Esophagus (tissue), 2 donors: ENCODE measurements around the gene SF3B4. TPM values are rescaled to one million over a fixed set of nuclear protein-coding genes. Genes with fewer than 3 reads are reported as not detected.

Experiments
- H3K27ac ChIP-seq, 2 donors: one replicate each; pipeline ENCODE4 v1.5.1; 2013; ENCODE audit warnings: low read depth in 2 of 2, mild to moderate bottlenecking in 2 of 2, inconsistent platforms in 1 of 2, low read length in 1 of 2, moderate library complexity in 1 of 2
- H3K27me3 ChIP-seq, 2 donors: one replicate each; pipeline ENCODE4 v1.6.1; 2013; ENCODE audit warnings: low read length in 2 of 2, control low read depth in 1 of 2, mild to moderate bottlenecking in 1 of 2; ENCODE audit not compliant: insufficient read depth in 2 of 2, control insufficient read depth in 1 of 2
- H3K36me3 ChIP-seq, 2 donors: one replicate each; pipeline ENCODE4 v1.6.1; 2013; ENCODE audit warnings: low read length in 1 of 2; ENCODE audit not compliant: control insufficient read depth in 2 of 2, insufficient read depth in 2 of 2
- H3K4me1 ChIP-seq, 2 donors: one replicate each; pipeline ENCODE4 v1.6.1; 2013; ENCODE audit warnings: low read length in 1 of 2; ENCODE audit not compliant: control insufficient read depth in 2 of 2, insufficient read depth in 2 of 2
- H3K4me3 ChIP-seq, 2 donors: one replicate each; pipeline ENCODE4 v1.5.1; 2013; ENCODE audit warnings: low read length in 2 of 2, mild to moderate bottlenecking in 2 of 2, low read depth in 1 of 2, moderate library complexity in 1 of 2
- H3K9me3 ChIP-seq, 2 donors: one replicate each; pipeline ENCODE4 v1.6.1; 2013; ENCODE audit warnings: mild to moderate bottlenecking in 2 of 2, low read depth in 1 of 2, low read length in 1 of 2, moderate library complexity in 1 of 2; ENCODE audit not compliant: control insufficient read depth in 2 of 2, insufficient read depth in 1 of 2
- WGBS, 2 donors: extraction: QIAGEN DNeasy Blood & Tissue Kit; methylation state at CpG; one replicate each; pipeline ENCODE4 v1.1.7; 2013; 5-methylcytosine and 5-hydroxymethylcytosine counted together
- polyA plus RNA-seq, 2 donors: library from polyadenylated mRNA; stranded (reverse); fragments of 200-250 nt; gene quantifications; one replicate each; pipeline ENCODE4 v1.2.3, GENCODE V29; 2013
- donor health status: healthy with polysubstance abuse.
- donor health status: Bipolar disorder and iron deficiency.

SF3B4 gene
- polyA plus RNA-seq, 2 donors, result 30.2 to 40.1 TPM

DNA sequence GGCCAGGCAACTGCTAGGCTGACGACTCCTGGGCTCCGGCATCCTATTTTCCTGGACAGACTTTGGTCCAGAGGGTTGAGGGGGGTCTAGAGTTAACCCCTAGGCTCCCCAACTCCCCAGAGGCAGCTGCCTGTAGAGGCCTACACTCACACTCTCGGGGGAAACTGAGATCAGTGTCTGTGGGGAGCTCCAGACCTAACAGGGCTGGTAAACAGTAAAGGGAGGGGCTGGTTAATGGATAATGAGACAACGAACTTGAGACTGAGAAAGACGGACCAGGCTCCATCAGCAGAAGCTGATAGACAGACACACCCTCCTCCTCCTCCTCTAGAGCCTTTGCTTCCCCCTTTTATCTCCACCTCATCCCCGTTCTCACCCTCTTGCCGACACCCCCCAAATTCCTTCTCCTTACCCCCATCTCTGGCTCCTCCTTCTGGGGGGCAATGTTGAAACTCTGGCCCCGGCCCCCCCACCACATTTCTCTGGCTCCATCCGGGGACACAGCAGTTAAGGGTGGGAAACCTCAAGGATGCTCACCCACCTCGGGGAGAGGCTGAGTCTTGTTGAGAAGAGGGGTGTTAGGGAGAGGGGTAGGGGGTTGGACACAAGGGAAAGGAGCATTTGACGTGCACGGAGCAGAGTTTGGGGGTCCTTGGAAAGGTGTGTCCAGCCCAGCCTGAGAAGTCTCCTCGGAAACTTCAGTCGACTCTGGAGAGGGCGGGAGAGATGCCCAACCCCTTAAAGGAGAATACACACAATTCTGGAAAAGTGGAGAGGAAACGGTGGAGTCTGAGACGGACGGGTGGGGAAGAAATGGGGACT, 8.8 kb upstream of the SF3B4 start, which contains the start of gene MTMR11:
TSS of gene MTMR11 (minus strand) at position 710 of the 822 bp plus-strand sequence. CDS start at position 478, 232 bp downstream.
- no peaks in the 10 kb centered on the region for H3K27me3 ChIP-seq
- peak within 1 kb of the TSS; percentile 48 to 70 for H3K4me3 ChIP-seq
- peaks cover 0 to 4% of the 10 kb centered on the region in 2 donors for H3K36me3 ChIP-seq
- H3K4me1 ChIP-seq, result peaks cover 5 to 8% of the 10 kb centered on the region in 2 donors
- H3K9me3 ChIP-seq, result no peaks in the 10 kb centered on the region
- 20 to 24% methylated on average over 18 of the region's 18 CpGs for WGBS, 2 donors
- H3K27ac ChIP-seq, result peak within 1 kb of the TSS; percentile 87 to 90

DNA sequence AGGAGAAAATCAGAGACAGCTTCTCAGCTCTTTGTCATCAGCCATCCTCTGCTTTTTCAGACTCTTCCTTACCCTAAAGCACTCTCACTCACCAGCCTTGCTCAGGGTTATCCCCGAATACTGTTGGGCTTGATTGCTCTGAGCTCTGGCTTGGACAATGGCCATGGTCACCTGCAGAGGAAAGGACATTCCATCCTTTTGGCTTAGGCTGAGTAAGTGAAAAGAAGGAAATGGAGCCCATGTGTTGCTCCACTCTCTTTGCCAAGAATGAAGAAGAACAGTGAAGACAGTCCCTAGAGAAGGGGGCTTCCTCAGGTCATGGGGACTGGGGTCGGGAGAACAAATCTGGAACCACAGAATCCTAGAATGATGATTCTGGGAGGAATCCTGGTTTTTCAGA, 6.8 kb upstream of the SF3B4 start:
- Histone ChIP-seq H3K27me3 (no peaks in the 10 kb centered on the region), H3K36me3 (peaks cover 0 to 4% of the 10 kb centered on the region in 2 donors), H3K4me3 (no peak overlapping the region), H3K4me1 (peaks cover 5 to 8% of the 10 kb centered on the region in 2 donors), H3K9me3 (no peaks in the 10 kb centered on the region), H3K27ac (no peak overlapping the region)
- 79 to 85% methylated on average over 2 of the region's 2 CpGs for WGBS, 2 donors

DNA sequence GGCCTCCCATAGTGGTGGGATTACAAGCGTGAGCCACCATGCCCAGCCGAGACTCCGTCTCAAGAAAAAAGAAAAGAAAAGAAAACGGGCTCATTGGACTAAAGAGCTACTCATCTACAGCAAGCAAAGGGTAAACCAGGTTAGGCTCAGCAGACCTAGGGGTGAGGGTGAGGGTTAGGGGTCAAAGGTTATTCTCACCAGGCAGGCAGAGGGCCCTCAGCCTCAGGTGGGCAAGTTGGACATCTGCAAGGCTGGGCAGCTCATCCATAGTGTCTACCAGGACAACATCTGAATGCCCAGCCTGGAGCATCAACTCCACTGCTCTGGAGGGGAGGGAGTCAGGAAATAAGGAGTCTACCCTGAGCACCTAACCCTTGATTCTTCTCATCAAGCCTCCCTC, 5.6 kb upstream of the SF3B4 start:
- Histone ChIP-seq H3K27me3 (no peaks in the 10 kb centered on the region), H3K36me3 (peaks cover 0 to 4% of the 10 kb centered on the region in 2 donors), H3K4me3 (no peak overlapping the region), H3K27ac (no peak overlapping the region), H3K9me3 (no peaks in the 10 kb centered on the region), H3K4me1 (peaks cover 2 to 8% of the 10 kb centered on the region in 2 donors)
- WGBS, 2 donors, result 95 to 97% methylated on average over 4 of the region's 4 CpGs

DNA sequence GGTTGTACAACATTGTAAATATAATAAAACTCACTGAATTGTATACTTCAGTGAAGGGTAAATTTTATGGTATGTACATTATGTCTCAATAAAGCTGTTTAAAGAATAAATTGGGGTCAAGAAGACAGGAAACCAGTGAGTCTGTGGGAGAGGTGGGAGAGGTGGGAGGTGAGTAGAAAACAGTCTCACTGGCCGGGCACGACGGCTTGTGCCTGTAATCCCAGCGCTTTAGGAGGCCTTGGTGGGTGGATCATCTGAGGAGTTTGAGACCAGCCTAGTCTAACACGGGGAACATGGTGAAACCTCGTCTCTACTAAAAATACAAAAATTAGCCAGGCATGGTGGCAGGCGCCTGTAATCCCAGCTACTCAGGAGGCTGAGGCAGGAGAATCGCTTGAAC, 4.9 kb upstream of the SF3B4 start:
- Histone ChIP-seq H3K4me3 (no peak overlapping the region), H3K36me3 (peaks cover 0 to 4% of the 10 kb centered on the region in 2 donors), H3K27me3 (no peaks in the 10 kb centered on the region), H3K27ac (no peak overlapping the region), H3K9me3 (no peaks in the 10 kb centered on the region), H3K4me1 (peaks cover 2% of the 10 kb centered on the region in 2 donors)
- 89 to 96% methylated on average over 8 of the region's 8 CpGs for WGBS, 2 donors

DNA sequence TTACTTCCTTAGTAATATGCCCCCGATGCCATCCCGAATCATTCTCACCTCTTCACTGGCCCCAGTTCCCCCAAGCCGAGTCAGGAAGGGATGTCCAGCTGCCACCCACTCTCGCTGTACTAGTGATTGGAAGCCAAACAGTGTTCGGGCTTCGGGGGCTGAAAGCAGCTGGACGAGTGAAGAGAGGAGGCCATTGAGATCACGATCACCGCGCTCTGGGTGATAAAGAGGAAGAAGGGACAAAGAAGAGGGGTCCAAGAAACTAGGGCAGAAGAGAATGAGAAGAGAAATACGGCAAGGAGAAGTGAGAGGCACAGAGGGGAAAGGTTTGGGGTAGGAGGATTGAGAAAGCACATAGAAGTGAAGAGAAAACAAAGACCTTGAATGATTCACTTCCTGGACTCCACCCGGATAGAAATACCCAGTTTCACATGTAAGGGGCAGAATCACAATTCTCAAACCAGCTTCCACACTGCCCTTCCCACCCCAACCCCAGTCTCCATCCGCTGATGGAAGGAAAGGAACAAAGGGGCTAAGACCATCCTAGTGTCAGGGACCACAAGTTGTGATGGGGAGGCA, 3.7 kb upstream of the SF3B4 start:
- no peak overlapping the region for H3K4me3 ChIP-seq
- H3K9me3 ChIP-seq, result no peaks in the 10 kb centered on the region
- H3K36me3 ChIP-seq, result peaks cover 0 to 8% of the 10 kb centered on the region in 2 donors
- H3K27me3 ChIP-seq, result no peaks in the 10 kb centered on the region
- H3K27ac ChIP-seq, result no peak overlapping the region
- H3K4me1 ChIP-seq, result peaks cover 2 to 4% of the 10 kb centered on the region in 2 donors
- 81 to 83% methylated on average over 13 of the region's 13 CpGs for WGBS, 2 donors

DNA sequence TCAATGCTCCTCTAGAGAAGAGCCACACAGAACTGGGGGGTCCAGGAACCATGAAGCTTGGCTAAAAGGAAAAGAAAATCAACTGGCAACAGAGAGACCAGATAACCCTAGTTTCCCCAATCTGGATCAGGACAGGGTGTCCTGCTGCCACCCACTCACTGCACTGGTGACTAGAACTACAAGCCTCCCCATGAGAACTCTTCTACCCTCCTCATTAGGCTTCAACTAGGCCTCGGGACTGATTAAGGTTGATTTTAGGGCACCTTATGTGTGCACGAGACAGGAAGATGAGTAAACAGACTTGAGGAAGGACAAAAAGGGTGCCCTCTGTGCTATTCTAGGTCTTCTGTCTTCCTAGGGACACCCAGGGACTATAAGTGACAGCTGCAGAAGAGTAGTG, 2.3 kb upstream of the SF3B4 start:
- Histone ChIP-seq H3K9me3 (no peaks in the 10 kb centered on the region), H3K27me3 (no peaks in the 10 kb centered on the region), H3K27ac (no peak overlapping the region), H3K36me3 (peaks cover 2 to 15% of the 10 kb centered on the region in 2 donors), H3K4me1 (peaks cover 2 to 8% of the 10 kb centered on the region in 2 donors), H3K4me3 (no peak overlapping the region)
- WGBS, 2 donors, result 87 to 88% methylated on average over 2 of the region's 2 CpGs

DNA sequence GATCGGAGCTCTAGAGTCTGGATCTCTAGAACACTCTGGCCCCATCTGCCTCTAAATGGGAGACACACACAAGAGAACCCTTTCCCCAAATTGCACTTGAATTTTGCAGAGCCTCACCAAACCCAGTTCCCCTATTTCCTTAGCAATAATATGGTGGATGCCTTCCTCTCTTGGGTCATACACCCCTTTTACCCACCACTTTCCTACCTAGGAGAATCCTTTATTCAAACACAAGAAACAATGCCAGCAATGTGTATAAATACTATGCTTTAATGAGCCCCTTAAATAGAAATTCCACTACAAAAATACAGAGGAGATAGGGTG, 760 bp upstream of the SF3B4 start:
- Histone ChIP-seq H3K9me3 (no peaks in the 10 kb centered on the region), H3K4me3 (peak overlapping the region; percentile 96 to 99), H3K4me1 (peaks cover 2 to 8% of the 10 kb centered on the region in 2 donors), H3K27me3 (no peaks in the 10 kb centered on the region), H3K27ac (peak overlapping the region; percentile 94 to 98), H3K36me3 (peaks cover 13 to 20% of the 10 kb centered on the region in 2 donors)
- 0 to 3% methylated on average over 1 of the region's 1 CpG for WGBS, 2 donors

DNA sequence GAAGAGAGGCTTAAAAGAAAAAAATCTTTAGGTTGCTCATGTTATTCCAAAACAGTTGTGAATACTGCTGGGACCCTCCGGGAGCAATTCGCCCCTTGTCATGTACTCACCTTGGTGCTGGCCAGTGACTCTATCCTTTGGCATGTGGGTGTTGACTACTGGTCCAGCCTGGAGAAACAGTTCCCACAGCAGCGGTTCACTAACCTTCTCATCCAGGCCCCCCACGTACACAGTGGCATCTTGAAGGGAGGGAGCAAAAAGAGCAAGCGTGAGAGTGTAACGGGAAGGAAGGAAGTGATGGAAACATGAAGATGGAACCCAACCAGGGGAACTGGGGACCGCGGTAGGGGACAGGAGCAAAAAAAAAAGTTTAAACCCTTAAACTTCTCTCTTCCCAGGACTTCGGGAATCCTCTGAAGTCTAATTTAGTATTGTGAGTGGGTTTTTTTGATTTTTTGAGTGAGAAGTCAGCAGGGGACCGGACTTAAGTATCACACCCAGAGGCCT, 494 bp downstream of the SF3B4 start:
- H3K27ac ChIP-seq, result peak overlapping the region; percentile 94 to 98
- H3K4me3 ChIP-seq, result peak overlapping the region; percentile 96 to 99
- peaks cover 2 to 8% of the 10 kb centered on the region in 2 donors for H3K4me1 ChIP-seq
- no peaks in the 10 kb centered on the region for H3K27me3 ChIP-seq
- peaks cover 14 to 22% of the 10 kb centered on the region in 2 donors for H3K36me3 ChIP-seq
- 2 to 4% methylated on average over 10 of the region's 10 CpGs for WGBS, 2 donors
- no peaks in the 10 kb centered on the region for H3K9me3 ChIP-seq

DNA sequence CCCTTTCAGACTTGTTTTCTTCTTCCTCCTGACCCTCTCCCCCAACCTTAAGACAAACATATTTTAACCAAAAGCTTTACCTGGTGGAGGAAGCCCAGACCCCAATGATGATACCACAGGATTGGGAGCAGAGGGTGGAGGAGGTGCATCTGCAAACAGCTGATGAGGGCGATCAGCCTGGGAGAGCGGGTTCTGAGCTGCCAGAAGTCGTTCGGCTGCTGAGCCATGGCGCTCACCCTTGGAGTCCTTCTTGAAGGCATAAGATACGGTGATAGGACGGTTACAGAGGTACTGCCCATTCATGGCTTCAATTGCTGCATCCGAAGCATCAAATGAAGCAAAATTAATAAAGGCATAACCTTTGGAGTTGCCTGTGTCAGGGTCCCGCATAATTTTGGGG, 1.3 kb downstream of the SF3B4 start:
- Histone ChIP-seq H3K9me3 (no peaks in the 10 kb centered on the region), H3K4me3 (peak overlapping the region in 1 of 2 donors; percentile 99), H3K27ac (no peak overlapping the region), H3K36me3 (peaks cover 14 to 22% of the 10 kb centered on the region in 2 donors), H3K27me3 (no peaks in the 10 kb centered on the region), H3K4me1 (peaks cover 2 to 8% of the 10 kb centered on the region in 2 donors)
- 90 to 92% methylated on average over 9 of the region's 9 CpGs for WGBS, 2 donors
